HG03571 (cell line): Measurements from ENCODE around the gene MAPK8IP2.
"Not testable (repeated sequence)": the region's sequence is repeated elsewhere in the genome, so short reads cannot be mapped to it uniquely, and the experiment has no call there.

Source experiments
- ATAC-seq: cut with Tn5 transposase; IDR thresholded peaks from one replicate; pipeline ENCODE4 v1.9.1; 2021; ENCODE audit not compliant: unreplicated experiment

Gene MAPK8IP2

DNA sequence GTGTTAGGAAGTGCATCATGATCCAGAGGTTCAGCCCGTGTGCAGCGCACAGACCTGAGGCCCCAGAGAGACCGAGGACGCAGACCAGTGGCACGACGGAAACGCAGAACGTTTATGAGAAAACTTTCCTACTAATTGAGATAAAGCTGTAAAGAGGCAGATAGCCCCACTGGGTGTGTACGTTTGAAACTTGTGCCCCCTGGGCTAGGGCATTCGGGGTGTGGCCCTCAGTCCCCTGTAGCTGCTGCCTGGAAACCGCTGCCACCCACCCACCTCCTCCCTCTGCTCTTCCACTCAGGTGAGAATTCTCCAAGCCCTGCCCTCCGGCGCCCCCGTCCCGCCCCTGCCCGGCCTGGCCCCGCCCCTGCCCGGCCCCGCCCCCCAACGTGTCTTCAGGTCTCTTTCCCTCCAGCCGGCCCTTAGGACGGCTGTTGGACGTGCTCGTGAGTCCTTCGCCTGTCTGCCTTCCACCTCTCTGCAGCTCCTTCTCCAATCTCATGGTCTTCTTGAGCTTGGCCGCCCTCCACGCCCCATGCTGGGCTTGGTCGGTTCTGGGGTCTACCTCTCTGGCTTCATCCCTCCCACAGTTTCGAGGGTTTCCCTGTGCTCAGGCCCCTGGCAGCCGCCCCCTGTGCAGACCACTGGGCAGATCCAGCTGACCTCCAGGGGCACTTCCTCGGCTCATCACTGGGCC lies 12.1 kb downstream of the MAPK8IP2 start:
- ATAC-seq = no peak

GRCh38 chr22:50613291-50613981 lies 12.8 kb downstream of the MAPK8IP2 start:
- no peak for ATAC-seq

DNA sequence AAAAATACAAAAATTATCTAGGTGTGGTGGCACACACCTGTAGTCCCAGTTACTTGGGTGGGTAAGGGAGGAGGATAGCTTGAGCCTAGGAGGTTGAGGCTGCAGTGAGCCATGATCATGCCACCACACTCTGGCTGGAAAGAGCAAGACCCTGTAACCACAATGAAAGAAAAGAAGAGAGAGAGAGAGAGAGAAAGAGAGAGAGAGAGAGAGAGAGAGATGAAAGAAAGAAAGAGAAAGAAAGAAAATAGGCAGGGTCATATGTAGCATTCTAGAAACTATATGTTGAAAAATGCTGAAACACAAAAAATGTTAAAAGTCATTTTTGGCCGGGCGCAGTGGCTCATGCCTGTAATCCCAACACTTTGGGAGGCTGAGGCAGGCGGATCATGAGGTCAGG lies 13.7 kb downstream of the MAPK8IP2 start:
- not testable (repeated sequence) for ATAC-seq

DNA sequence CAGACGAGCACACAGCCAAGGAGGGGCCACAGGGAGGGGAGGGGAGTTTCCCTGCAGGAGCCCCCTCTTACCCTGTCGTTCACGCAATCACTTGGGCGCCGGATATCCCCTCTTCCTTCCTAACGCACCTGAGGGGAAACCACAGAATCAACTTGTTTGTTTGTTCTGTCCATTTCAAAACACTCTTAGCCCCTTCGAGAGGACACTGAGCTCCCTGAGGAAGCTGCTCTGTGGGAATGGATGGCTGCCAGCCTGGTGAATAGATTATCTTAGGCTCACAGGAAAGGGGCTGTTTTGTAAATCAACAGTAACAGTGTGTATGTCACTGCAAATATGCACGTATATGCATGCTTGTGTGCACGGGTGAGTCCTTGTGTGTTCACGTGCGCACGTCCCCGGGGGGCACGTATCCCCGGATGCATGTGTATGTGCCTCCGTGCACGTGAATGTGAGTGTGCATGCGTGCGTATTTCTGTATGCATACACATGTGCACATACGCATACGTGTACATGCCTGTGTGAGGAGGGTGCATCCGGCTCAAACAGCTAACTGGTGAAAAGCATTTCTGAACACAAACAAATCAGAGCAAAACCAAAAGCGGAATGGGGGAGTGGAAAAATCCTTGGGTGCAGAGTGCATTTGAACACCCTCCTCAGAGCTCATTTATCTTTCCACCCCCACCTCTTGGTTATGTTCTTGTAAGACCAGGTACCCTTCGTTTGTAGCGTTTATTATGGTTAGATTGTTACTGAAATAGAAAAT lies 20.2 kb downstream of the MAPK8IP2 start:
- peak; percentile 35 for ATAC-seq

DNA sequence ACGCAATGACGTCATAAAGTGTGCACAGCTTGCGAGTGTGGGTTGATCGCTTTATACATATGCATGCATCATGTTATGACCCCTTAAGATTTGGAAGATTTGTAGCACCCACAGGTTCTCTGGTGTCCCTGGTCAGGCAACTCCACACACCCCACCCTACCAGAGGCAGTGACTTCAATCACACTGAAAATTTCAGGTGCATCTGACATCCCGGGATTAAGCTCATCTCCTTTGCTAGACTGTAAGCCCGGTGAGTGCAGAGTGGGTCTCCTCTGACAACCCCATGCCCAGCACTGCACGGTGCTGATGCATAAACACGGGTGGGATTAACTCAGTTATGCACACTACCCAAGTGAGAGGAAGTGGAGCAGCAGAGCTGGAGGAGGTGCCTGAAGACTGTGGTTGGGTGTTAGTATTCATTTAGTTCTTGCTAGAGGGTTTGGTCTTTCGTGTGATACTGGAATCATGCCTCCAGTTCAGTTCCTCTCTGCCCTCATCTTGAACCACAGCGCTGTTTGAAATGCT lies 20.8 kb downstream of the MAPK8IP2 start:
- peak; percentile 36 for ATAC-seq

GRCh38 chr22:50621948-50622722 lies 21.5 kb downstream of the MAPK8IP2 start:
- ATAC-seq = no peak

GRCh38 chr22:50622723-50623327 lies 22.2 kb downstream of the MAPK8IP2 start:
- ATAC-seq = no peak

DNA sequence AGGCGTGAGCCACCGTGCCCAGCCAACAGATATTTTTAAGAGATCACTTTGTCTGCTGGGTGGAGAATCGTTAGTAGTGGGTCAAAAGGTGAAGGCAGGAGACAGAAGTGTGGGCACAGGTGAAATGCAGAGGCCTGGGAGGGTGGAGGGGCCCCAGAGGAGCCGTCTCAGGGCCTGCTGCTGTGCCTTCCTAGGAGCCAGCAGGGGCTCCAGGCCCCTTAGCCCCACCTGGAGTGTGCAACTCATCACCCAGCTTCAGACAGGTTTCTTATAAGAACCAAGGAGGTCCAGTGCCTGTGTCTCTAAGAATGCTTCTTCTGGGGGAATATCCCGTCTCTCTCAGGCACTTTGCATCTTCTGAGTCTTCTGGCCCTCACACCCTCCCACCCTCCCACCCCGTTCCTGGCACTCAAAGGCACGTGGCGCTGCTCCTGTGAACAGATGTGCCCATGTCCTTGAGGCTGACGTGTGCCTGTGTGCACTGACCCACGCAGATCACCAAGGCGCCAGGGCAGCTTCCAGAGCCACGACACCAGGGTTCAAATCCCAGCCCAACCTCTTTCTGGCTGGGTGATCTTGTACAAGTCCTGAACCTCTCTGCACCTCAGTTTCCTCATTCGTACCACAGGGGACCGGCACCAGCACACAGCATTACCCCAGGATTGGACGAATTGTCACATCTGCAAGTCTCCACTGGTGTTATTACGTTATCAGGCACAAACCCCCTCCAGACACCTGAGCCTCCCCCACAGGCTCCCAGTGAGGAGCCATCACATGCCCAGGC lies 23.9 kb downstream of the MAPK8IP2 start:
- no peak for ATAC-seq

DNA sequence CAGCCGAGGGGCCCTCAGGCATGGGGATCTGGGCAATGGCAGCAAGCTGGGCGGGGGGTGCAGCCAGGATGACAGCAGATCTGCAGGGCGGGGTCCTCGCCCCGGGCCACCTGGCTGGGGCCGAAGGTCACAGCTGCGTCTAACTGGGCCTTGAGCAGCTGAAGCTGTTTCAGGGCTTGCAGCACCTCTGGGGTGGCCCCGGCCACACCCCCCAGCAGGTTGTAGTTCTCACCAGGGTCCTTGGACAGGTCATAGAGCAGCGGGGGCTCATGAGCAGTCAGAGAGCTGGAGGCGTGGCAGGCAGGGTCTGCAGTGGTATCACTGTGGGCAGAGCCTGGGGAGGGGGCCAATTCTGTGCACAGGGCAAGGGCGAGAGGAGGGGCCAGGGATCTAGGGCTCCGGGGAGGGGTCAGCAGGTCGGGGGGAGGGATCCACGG lies 24.6 kb downstream of the MAPK8IP2 start:
- no peak for ATAC-seq

GRCh38 chr22:50625568-50626313 lies 25.1 kb downstream of the MAPK8IP2 start:
- no peak for ATAC-seq

DNA sequence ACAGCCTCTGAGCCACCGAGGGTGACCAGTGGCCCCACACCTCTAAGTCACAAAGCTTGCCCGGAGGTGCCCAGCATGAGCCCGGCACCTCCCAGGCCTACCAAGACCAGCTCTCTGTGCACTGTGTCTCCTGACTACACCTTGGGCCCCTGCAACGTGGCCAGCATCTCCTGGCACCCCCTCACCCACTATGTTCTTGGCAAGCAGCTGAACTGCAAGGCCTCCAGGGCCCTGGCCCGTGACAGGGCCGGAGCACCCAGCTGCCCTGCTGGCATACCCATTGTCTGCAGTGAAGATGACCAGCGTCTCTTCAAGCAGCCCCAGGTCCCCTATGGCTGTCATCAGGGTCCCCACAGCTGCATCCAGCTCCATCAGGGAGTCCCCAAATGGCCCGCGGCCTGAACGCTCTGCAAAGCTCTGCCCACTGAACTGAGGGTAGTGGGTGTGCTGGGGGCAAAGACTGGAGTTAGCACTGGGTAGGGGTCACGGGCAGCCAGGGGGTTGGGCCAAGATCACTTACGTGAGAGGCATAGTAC lies 25.8 kb downstream of the MAPK8IP2 start:
- ATAC-seq = no peak

- ATAC-seq = no peak
Measured at GRCh38 chr22:50626850-50627641, 26.5 kb downstream of the MAPK8IP2 start.

- peak; percentile 54 for ATAC-seq
Measured at GRCh38 chr22:50627642-50628542, 27.3 kb downstream of the MAPK8IP2 start, which contains the start of gene ARSA. TSS of gene ARSA (minus strand) at chr22:50628152. CDS start at chr22:50627779, 373 bp downstream.

- peak; percentile 8 for ATAC-seq
Measured at GRCh38 chr22:50628543-50629134, 28.0 kb downstream of the MAPK8IP2 start.

GRCh38 chr22:50630376-50630775 lies 29.8 kb downstream of the MAPK8IP2 start:
- no peak for ATAC-seq

GRCh38 chr22:50633086-50633485 lies 32.5 kb downstream of the MAPK8IP2 start:
- no peak for ATAC-seq
